Activated T-cell treated with anti-CD3 and anti-CD28 coated beads, Interleukin-2, amount 50 U/mL, for 4 hours (primary cell): ENCODE results near the gene FBXL16. TPM values are rescaled to one million over a fixed set of nuclear protein-coding genes. Genes with fewer than 3 reads are reported as not detected.

Source experiments
- ATAC-seq, 2 donors: fragments of 200-7000 bp; cut with Tn5 transposase; one replicate each; pipeline ENCODE4 v1.10.0; 2021
- DNase-seq: peaks from one replicate; pipeline ENCODE4 v3.0.0-alpha.2; 2020
- H3K27me3 Mint-ChIP-seq: one replicate; pipeline ENCODE4 v1.8.0; 2021; ENCODE audit warnings: low read depth, mixed read lengths
- H3K36me3 Mint-ChIP-seq: one replicate; pipeline ENCODE4 v1.8.0; 2022; ENCODE audit warnings: mixed read lengths; ENCODE audit not compliant: insufficient read depth
- H3K4me1 Mint-ChIP-seq: one replicate; pipeline ENCODE4 v1.8.0; 2021; ENCODE audit warnings: low read depth, mixed read lengths
- H3K4me3 Mint-ChIP-seq: one replicate; pipeline ENCODE4 v1.8.0; 2021; ENCODE audit warnings: mild to moderate bottlenecking, moderate library complexity, mixed read lengths
- H3K9me3 Mint-ChIP-seq: one replicate; pipeline ENCODE4 v1.8.0; 2021; ENCODE audit warnings: mixed read lengths
- total RNA-seq, 3 donors: library from RNA; stranded (reverse); gene quantifications; one replicate each; pipeline ENCODE4 v1.2.1, GENCODE V29; 2021

FBXL16 gene
- total RNA-seq, 3 donors from 2014 or later, result 2.0 to 6.0 (median 4.8) TPM

DNA sequence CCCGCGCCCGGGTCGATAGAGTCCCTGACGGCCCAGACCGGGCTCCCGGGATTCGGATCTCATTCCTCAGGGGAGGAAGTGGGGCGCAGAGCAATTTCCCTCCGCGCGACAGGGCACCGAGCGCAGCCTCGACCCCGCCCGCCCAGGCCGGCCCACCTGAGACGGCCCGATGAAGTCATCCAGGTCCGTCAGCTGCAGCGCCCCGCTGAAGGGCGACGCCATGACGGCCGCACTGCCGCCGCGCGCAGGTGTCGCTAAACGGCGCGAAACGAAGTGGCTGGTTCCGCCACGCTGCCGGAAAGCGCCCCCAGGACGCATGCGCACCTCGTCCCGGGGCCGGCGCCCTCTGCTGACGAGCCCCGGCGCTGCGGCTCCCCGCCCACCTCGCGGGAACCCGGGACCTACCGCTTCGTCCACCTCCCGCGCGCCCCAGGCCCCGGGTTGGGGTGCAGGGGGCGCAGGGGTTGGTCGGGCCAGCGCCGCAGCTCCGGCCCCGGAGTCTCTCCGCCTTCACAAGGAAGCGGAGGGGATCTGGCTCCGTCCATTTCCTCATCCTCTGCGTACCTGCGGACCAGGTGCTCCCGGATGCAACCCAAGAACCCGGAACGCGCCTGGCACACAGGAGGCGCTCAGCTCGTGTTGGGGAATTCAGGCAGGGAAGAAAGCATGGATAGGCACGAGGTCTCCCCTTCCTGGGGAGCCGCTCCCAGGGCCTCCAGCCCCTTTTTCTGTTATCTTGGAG, 35.3 kb upstream of the FBXL16 start, which contains the start of gene CIAO3:
Gene CIAO3 (minus strand): TSS at position 234 of the 742 bp plus-strand sequence. CDS start 12 bp downstream, at position 222.
- DNase-seq (peak; percentile 92), ATAC-seq (peak; percentile 88)
- no peaks in the 10 kb centered on the region for H3K27me3 Mint-ChIP-seq
- H3K4me3 Mint-ChIP-seq, result peak within 1 kb of the TSS; percentile 85
- H3K4me1 Mint-ChIP-seq, result peaks cover 16% of the 10 kb centered on the region
- H3K36me3 Mint-ChIP-seq, result peaks cover 8% of the 10 kb centered on the region
- H3K9me3 Mint-ChIP-seq, result no peaks in the 10 kb centered on the region

DNA sequence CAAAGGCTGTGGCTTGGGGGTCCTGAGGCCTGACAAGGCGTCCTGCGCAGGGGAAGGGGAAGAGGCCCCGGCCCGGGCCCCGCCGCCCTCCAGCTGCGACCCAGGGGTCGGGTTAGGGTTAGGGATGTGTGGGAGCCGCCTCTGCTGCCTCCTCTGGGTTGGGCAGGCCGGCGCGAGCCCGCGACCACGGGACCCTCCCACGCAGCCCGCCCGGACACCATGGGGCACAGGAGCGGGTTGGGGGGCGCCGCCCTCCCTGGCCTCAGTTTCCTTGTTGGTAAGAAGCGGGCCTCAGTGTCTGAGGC, 34.8 kb upstream of the FBXL16 start:
- Mint-ChIP-seq H3K36me3 (peaks cover 8% of the 10 kb centered on the region), H3K9me3 (no peaks in the 10 kb centered on the region), H3K4me1 (peaks cover 16% of the 10 kb centered on the region), H3K27me3 (no peaks in the 10 kb centered on the region), H3K4me3 (peak overlapping the region; percentile 85)
- ATAC-seq, result peak in 1 of 2 donors; percentile 2
- no peak for DNase-seq

DNA sequence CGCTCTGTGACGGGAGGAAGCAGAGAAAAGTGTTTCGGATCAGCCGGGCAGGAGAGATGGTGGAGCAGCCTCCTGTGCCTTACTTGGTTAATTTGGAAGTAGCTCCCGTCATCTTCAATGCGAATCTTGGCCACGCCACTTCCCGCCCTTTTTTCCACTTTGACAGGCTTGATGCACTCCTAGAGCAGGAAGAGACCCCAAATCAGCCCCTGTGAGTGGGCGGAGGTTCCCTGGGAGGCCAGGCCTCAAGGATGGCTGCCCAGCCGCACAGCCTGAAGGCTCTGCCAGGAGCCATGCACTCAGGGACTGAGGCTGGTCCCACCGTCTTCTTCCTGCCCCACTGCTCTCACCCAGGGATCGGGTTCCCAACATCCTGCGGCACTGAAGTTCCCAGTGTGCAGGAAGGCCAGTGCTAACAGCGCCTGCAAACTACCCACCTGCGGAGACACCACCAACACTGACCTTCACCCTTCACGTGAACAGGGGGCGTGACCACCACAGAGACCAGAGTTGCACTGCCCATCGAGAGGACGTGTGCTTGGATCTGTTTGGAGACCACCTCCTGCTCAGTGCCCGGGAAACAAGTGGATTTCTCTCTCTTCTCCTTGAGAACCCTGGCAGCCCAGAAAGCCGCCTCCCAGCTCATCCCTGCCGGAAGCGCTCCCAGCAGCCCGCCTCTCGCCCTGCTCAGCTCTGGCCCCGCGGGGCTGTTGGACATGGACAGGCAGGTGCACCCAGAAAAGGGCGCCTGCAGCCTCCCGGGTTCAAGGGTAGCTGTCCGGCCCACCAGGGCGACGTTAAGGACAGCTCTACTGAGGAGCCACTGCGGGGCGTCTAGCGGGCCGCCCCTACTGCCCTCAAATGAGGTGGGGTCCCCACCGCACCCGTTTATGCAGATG, 34.2 kb upstream of the FBXL16 start:
- H3K9me3 Mint-ChIP-seq, result no peaks in the 10 kb centered on the region
- H3K27me3 Mint-ChIP-seq, result no peaks in the 10 kb centered on the region
- H3K36me3 Mint-ChIP-seq, result peaks cover 12% of the 10 kb centered on the region
- no peak for DNase-seq
- ATAC-seq, result no peak
- H3K4me3 Mint-ChIP-seq, result peak overlapping the region; percentile 85
- H3K4me1 Mint-ChIP-seq, result peaks cover 18% of the 10 kb centered on the region

DNA sequence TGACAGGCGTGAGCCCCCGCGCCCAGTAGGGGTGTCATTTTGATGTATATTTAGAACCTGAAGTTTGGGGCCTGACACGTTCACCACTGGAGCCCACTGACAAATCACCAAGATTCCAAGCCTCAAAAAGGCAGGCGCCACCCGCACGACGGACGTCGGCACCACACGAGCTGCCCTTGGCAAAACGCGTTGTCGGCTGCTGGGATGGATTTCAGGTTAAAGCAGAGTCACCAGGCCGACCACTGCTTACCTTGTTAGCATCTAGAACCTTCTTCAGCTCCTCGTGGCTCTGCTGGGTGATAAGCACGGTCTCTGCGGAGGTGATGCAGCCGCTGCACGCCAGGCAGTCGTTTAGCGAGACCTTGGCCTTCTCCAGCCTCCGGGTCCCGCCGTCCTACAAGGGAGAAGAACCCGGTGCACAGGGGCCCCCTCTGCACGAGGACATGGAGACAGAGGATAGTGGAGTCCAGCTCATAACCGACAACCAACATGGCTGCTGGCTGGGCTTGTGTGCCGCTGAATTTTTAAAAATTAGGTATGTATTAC, 31.4 kb upstream of the FBXL16 start:
- H3K36me3 Mint-ChIP-seq, result peaks cover 14% of the 10 kb centered on the region
- H3K9me3 Mint-ChIP-seq, result no peaks in the 10 kb centered on the region
- no peaks in the 10 kb centered on the region for H3K27me3 Mint-ChIP-seq
- ATAC-seq (no peak), DNase-seq (no peak)
- peaks cover 18% of the 10 kb centered on the region for H3K4me1 Mint-ChIP-seq
- H3K4me3 Mint-ChIP-seq, result no peak overlapping the region

DNA sequence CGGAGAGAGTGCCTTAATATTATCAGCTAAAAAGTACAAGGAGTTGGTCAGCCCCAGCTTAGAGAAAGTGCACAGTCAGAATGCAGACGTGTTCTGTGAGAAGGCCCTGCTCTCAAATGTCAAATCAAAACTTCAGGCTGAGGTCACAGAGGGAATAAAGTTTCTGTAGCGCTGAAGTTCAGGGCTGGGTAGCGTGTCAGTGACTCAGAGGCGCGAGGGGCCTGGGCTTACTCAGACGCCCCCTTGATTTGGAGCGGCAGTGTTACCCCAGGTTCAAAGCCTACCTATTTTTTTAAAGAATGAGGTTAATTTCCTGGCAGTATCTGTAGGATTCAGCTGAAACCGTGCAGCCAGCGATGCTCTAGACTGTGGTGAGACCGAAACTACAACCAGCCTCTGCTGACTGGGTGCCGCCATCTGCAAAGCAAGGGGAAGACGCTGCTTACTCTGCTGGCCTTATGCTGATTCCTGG, 30.4 kb upstream of the FBXL16 start:
- Mint-ChIP-seq H3K4me3 (no peak overlapping the region), H3K27me3 (no peaks in the 10 kb centered on the region), H3K36me3 (peaks cover 14% of the 10 kb centered on the region), H3K9me3 (no peaks in the 10 kb centered on the region), H3K4me1 (peaks cover 17% of the 10 kb centered on the region)
- ATAC-seq (peak; percentile 75 to 76), DNase-seq (no peak)

DNA sequence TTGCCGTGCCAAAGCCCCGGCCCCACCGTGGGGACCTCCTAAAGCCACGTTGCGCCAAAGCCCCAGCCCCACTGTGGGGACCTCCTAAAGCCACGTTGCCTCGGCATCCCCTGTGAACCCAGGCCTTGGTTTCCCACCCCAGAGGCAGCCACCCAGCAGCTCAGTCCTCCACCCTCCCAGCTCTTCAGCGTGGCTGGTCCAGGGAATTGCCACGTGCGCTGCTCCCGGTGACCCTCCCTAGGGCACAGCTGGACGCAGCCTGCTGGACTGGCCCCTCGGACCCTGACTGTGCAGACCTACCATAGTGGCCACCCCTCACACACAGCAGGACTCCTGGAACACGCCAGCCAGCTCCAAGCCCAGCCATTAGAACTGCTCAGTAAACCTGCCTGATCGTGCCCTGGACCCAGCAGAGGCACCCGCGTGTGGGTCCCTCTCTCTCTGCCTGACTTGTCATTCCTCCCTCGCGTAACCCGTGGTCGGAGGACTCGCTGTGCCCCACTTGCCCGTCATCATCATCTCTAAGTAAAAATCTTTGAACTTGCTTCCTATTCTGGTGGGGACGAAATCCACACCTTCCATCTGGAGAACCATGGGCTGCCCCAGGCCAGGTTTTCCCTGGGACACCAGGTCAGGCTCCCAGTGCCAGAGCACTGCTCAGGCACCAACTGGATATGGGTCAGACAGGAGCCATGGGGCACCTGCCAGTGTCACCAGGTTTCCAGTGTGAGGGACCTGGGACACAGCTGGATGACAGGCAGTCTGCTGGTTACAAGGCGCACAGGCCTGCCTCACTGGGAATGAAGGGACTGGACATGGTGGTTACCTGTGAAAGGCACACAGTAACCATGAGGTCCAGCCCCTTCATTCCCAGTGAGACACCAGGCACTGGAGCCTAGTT, 29.6 kb upstream of the FBXL16 start:
- no peaks in the 10 kb centered on the region for H3K9me3 Mint-ChIP-seq
- H3K4me1 Mint-ChIP-seq, result peaks cover 16% of the 10 kb centered on the region
- ATAC-seq (no peak), DNase-seq (no peak)
- peaks cover 14% of the 10 kb centered on the region for H3K36me3 Mint-ChIP-seq
- no peak overlapping the region for H3K4me3 Mint-ChIP-seq
- no peaks in the 10 kb centered on the region for H3K27me3 Mint-ChIP-seq

DNA sequence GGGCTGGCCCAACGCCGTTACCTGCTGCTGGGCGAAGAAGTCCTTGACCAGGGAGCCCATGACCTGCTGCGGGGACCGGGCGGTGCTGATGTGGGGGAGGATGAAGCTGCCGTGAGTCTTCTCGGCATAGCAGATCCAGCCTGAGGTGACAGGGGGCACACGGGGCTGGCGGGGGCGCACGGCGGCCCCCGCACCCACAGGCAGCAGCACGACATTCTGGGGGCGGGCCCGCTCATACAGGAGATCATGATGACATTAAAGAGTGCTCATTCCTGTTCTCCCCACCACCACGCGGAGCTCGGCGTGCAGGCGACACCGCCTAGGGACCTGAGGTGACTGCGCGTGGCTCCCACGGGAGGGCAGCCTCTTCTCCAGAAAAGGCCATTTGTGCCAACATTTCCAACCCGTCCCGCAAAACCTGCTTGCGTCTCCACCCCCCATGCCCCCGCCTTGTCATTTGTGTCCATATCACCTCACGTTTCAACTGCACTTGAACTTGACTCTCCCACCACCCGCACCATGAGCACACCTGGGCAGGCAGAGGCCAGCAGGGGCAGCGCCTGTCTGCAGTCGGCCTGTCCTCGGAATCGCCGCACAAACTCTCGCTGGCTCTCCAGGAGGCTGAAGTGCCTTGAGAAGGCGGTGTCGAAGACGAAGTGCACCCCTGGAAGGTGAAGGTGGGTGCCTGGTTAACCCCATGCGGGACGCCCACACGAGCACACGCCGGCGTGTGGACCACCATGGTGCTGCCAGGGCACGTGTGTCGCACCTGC, 28.8 kb upstream of the FBXL16 start:
- H3K9me3 Mint-ChIP-seq, result no peaks in the 10 kb centered on the region
- H3K4me1 Mint-ChIP-seq, result peaks cover 10% of the 10 kb centered on the region
- ATAC-seq (no peak), DNase-seq (no peak)
- peaks cover 14% of the 10 kb centered on the region for H3K36me3 Mint-ChIP-seq
- H3K4me3 Mint-ChIP-seq, result no peak overlapping the region
- H3K27me3 Mint-ChIP-seq, result no peaks in the 10 kb centered on the region

DNA sequence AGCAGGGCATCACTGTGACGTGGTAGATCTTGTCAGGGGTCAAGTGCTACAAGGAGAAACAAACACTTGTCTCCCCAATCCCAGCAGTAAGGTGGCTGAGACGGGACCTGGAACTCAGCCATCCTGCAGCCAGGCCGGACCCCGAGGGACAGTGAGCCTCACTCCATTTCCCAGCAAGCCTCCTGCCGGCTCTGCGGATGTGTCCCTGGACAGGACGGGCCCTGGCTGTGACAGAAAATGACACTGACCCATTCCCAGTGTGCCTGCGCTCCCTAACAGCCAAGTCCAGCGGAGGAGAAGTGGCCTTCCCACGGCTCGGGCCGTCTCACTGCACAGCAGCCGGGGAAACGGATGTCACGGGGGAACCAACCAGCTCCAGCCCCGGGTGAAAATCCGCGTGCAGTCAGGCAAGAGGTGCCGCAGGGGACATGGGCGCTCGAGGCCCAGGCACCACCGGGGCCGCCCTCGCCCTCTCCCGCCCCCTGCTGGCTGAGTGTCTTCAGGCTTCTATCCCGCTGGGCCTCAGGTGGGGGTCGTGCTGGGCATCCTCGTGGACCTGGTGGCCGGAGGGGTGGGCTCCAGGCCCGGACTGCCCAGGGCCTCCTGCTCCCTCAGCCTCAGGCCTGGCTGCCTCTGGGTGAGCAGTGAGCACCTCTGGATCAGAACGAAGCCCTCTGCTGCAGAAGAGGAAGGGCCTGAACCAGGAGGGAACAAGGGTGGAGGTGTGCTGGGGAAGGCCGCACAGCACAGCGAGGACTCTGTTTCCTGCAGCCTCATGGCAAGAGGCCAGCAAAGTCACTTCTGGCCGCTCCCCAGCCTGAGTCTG, 28.0 kb upstream of the FBXL16 start:
- no peaks in the 10 kb centered on the region for H3K9me3 Mint-ChIP-seq
- H3K4me1 Mint-ChIP-seq, result peaks cover 5% of the 10 kb centered on the region
- no peaks in the 10 kb centered on the region for H3K27me3 Mint-ChIP-seq
- peaks cover 12% of the 10 kb centered on the region for H3K36me3 Mint-ChIP-seq
- H3K4me3 Mint-ChIP-seq, result no peak overlapping the region
- peak; percentile 37 for DNase-seq
- ATAC-seq, result no peak

DNA sequence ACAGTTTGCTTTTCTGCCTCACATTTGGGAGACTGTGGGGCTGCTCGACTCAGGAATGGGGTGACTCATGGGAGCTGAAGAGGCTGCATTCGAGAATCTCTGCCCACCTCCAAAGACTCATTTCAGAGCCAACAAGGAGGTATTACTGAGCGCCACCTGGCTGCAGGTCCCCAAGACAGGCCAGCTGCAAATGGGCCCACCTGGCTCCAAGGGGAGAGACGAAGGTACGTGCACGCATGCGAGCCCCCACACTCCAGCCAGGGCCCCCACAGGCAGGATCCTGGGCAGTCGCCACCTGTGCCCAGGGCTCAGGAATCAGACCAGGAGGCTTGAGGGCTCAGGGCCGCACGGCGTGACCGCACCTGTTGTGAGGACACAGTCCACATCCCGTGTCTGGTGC, 27.3 kb upstream of the FBXL16 start:
- Mint-ChIP-seq H3K4me1 (peaks cover 5% of the 10 kb centered on the region), H3K27me3 (no peaks in the 10 kb centered on the region), H3K9me3 (no peaks in the 10 kb centered on the region), H3K4me3 (no peak overlapping the region), H3K36me3 (peaks cover 10% of the 10 kb centered on the region)
- DNase-seq, result no peak
- ATAC-seq, result no peak

DNA sequence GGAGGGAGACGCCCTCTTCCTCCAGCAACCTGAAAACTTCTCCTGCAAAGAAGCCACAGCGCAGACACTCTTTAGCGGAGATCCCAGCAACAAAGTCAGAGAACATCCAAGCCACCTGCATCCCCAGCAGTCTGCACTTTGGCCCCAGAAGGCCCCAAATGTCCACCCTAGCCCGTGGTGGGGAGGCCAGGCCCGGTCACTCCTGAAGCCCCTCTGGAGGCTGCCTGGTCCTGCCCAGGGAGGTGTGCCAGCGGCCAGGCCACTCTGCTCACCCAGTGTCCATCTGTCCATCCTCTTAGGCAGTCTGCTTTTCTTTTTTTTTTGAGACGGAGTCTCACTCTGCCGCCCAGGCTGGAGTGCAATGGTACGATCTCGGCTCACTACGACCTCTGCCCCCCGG, 26.7 kb upstream of the FBXL16 start:
- no peak for ATAC-seq
- Mint-ChIP-seq H3K9me3 (no peaks in the 10 kb centered on the region), H3K4me3 (no peak overlapping the region), H3K36me3 (peaks cover 6% of the 10 kb centered on the region), H3K27me3 (no peaks in the 10 kb centered on the region), H3K4me1 (peaks cover 5% of the 10 kb centered on the region)
- no peak for DNase-seq

DNA sequence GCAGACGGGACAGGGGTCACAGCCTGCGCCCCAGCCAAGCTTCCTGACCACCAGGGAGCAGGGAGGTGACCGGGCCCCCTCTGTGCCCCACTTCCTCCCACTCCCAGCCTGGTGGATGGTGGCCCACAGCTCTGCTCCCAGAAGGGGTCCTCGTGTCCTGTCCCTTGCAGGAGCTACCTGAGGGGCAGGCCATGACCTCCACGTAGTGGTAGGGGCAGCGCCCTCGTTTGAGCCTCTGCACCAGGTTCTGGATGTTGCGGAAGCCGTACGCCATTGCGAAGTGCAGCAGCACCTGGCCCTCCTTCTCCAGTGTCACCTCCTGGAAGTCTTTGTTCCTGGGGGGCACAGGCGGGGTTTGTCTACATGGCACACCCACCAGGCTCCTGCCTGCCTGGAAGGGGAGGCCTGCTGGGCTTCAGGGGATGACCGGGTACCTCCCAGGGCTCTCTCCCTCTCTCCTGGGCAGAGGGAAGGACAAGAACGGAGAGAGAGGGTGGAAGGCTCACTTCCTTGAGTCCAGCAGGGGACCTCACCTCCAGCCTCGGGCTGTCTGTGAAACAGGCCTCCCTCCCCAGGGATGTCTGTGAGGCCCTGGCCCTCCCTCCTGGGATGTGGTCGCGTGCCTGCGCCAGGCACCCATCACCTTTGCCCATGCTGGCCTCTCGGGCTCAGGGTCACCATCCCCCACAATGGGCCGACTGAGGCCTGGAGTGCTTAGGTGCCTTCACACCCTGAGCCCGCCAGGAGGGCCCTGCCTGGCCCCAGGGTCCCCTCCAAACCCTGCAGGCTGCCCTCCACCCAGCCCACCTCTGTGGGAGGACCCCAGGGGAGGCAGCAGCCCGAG, 25.3 kb upstream of the FBXL16 start:
- H3K36me3 Mint-ChIP-seq, result peaks cover 6% of the 10 kb centered on the region
- H3K27me3 Mint-ChIP-seq, result no peaks in the 10 kb centered on the region
- no peak overlapping the region for H3K4me3 Mint-ChIP-seq
- DNase-seq (no peak), ATAC-seq (no peak)
- H3K4me1 Mint-ChIP-seq, result peaks cover 6% of the 10 kb centered on the region
- no peaks in the 10 kb centered on the region for H3K9me3 Mint-ChIP-seq
